Endothelial cell of umbilical vein (primary cell): ENCODE measurements around the gene RBBP5. TPM values are rescaled to one million over a fixed set of nuclear protein-coding genes. Genes with fewer than 3 reads are reported as not detected.

Source experiments
- BruUV-seq: library from RNA; stranded (reverse); fragments of 400-500 nt; replicated peaks from 2 replicates; lab custom pipeline; 2021; lab: Mats Ljungman, UMichigan
- CTCF ChIA-PET: fragments of 300-600, 350-600 bp; sonication (Branson Sonifier 250); formaldehyde crosslinking; loops from one replicate; lab custom pipeline; 2021; ENCODE audit warnings: antibody characterized with exemption, inconsistent platforms; lab: Charles Lee
- POLR2A ChIA-PET: fragments of 300-600, 350-600 bp; sonication (Branson Sonifier 250); formaldehyde crosslinking; loops from one replicate; lab custom pipeline; 2021; ENCODE audit warnings: antibody characterized with exemption, inconsistent platforms; lab: Charles Lee
- DNase-seq: peaks from one replicate; pipeline ENCODE4 v3.0.0-alpha.2; 2011; ENCODE audit warnings: low read depth, low spot score
- FAIRE-seq: peaks from 2 replicates; lab custom pipeline; 2011; peaks lifted over from hg19 to GRCh38; lab: Jason Lieb, UNC
- H2AFZ ChIP-seq: 2 replicates; pipeline ENCODE4 v1.6.0; 2012; ENCODE audit warnings: low read depth, low read length, control low read depth, inconsistent platforms
- H3K27ac ChIP-seq: 2 replicates; pipeline ENCODE4 v1.5.1; 2011; ENCODE audit warnings: low read depth, mild to moderate bottlenecking, control low read depth, low read length, moderate library complexity; ENCODE audit not compliant: insufficient read depth
- H3K27me3 ChIP-seq, 2 experiments: 2 replicates each; pipeline versions ENCODE4 v1.6.0 to v1.6.1; 2011; ENCODE audit warnings: low read length in 2 of 2, mixed read lengths in 1 of 2; ENCODE audit not compliant: control insufficient read depth in 2 of 2, insufficient read depth in 2 of 2
- H3K36me3 ChIP-seq, 2 experiments: 2 replicates in 1 of 2; 3 replicates in 1 of 2; pipeline ENCODE4 v1.5.1; 2011; ENCODE audit warnings: low read length in 2 of 2, mild to moderate bottlenecking in 1 of 2, moderate library complexity in 1 of 2; ENCODE audit not compliant: control insufficient read depth in 2 of 2, insufficient read depth in 2 of 2; ENCODE audit errors: extremely low read depth in 1 of 2
- H3K4me1 ChIP-seq: 3 replicates; pipeline ENCODE4 v1.5.1; 2011; ENCODE audit warnings: mild to moderate bottlenecking, low read length; ENCODE audit not compliant: control insufficient read depth, insufficient read depth; ENCODE audit errors: extremely low read depth
- H3K4me2 ChIP-seq: 2 replicates; pipeline ENCODE4 v1.6.1; 2011; ENCODE audit warnings: low read length, control low read depth, mixed read lengths; ENCODE audit not compliant: insufficient read depth
- H3K4me3 ChIP-seq, 3 experiments: fragments of 200-600 bp in 1 of 3; sonication (generic), shearing (Covaris generic) in 1 of 3; replicated peaks in 1 of 3; 2 replicates each; pipeline ENCODE4 v1.5.1; 2011 to 2016; ENCODE audit warnings: control low read depth in 3 of 3, low read length in 3 of 3, mild to moderate bottlenecking in 2 of 3, inconsistent platforms in 1 of 3, low read depth in 1 of 3, moderate library complexity in 1 of 3; ENCODE audit not compliant: insufficient read depth in 1 of 3
- H3K79me2 ChIP-seq: 2 replicates; pipeline ENCODE4 v1.6.0; 2012; ENCODE audit warnings: low read length, inconsistent platforms; ENCODE audit not compliant: control insufficient read depth, insufficient read depth
- H3K9ac ChIP-seq: replicated peaks from 2 replicates; pipeline ENCODE3; 2011; ENCODE audit warnings: low read length, control low read depth; ENCODE audit not compliant: insufficient read depth; ENCODE audit errors: extremely low read depth
- H3K9me1 ChIP-seq: replicated peaks from 3 replicates; pipeline ENCODE4 v1.6.0; 2011; ENCODE audit warnings: mild to moderate bottlenecking, low read length; ENCODE audit not compliant: control insufficient read depth, insufficient read depth; ENCODE audit errors: extremely low read depth
- H3K9me3 ChIP-seq: replicated peaks from 2 replicates; pipeline ENCODE4 v1.5.1; 2012; ENCODE audit warnings: low read length, inconsistent platforms; ENCODE audit not compliant: control insufficient read depth, insufficient read depth
- H4K20me1 ChIP-seq: replicated peaks from 2 replicates; pipeline ENCODE3; 2011; ENCODE audit warnings: mild to moderate bottlenecking, low read length; ENCODE audit not compliant: control insufficient read depth, insufficient read depth; ENCODE audit errors: extremely low read depth
- GATA2 ChIP-seq: IDR thresholded peaks from 2 replicates; pipeline ENCODE4 v1.7.0; 2011; ENCODE audit warnings: low read depth, mild to moderate bottlenecking, moderate library complexity, mixed read lengths, low read length; ENCODE audit not compliant: insufficient read length, insufficient read depth
- JUN ChIP-seq: IDR thresholded peaks from 2 replicates; pipeline ENCODE4 v1.6.1; 2011; ENCODE audit warnings: borderline replicate concordance, low read depth; ENCODE audit not compliant: insufficient read length, insufficient read depth
- POLR2A ChIP-seq: IDR thresholded peaks from 2 replicates; pipeline ENCODE4 v1.6.1; 2012; ENCODE audit warnings: low read depth, mild to moderate bottlenecking, control low read depth, low read length
- dilution Hi-C: fragments of 300-500 bp; cut with MboI; formaldehyde crosslinking; loops from one replicate; pipeline ENCODE4 v1.15.0; 2019; ENCODE audit warnings: low sequenced_read_pairs; ENCODE audit not compliant: extremely low pct_ligation_motif_present
- intact Hi-C: fragments of 100-400 bp; cut with micrococcal nuclease; formaldehyde crosslinking; loops from one replicate; pipeline ENCODE4 v1.10.0; 2022
- polyA plus RNA-seq, 4 experiments: library from polyadenylated mRNA; depleted of rRNA in 3 of 4; stranded (reverse) in 3 of 4; unstranded in 1 of 4; fragments of >200 nt; gene quantifications; 2 replicates each; pipeline versions ENCODE4 v1.2.1 to v1.2.3, GENCODE V29; 2011 to 2012; ENCODE audit warnings: missing spikeins in 1 of 4
- total RNA-seq: library from RNA; stranded (reverse); gene quantifications from 2 replicates; pipeline ENCODE4 v1.2.3, GENCODE V29; 2021
- TF ChIP-seq, protein P1 (sequence below), 2 donors: IDR thresholded peaks; 1 replicate in 1 of 2; 2 replicates in 1 of 2; pipeline ENCODE4 v1.5.1; 2011; ENCODE audit warnings: low read length in 2 of 2, mild to moderate bottlenecking in 2 of 2, moderate library complexity in 2 of 2, control low read depth in 1 of 2, inconsistent platforms in 1 of 2, low read depth in 1 of 2; ENCODE audit not compliant: insufficient read depth in 1 of 2; ENCODE audit errors: extremely low read depth in 1 of 2
- TF ChIP-seq, protein P2 (sequence below): IDR thresholded peaks from 2 replicates; pipeline ENCODE4 v1.6.1; 2011; ENCODE audit not compliant: insufficient read depth, insufficient read length

Gene RBBP5
- total and polyA plus RNA-seq, 2 donors (not counting 3 experiments of a cell fraction or from before 2014, with no cell fraction given), result 5.8 to 14.2 TPM

DNA sequence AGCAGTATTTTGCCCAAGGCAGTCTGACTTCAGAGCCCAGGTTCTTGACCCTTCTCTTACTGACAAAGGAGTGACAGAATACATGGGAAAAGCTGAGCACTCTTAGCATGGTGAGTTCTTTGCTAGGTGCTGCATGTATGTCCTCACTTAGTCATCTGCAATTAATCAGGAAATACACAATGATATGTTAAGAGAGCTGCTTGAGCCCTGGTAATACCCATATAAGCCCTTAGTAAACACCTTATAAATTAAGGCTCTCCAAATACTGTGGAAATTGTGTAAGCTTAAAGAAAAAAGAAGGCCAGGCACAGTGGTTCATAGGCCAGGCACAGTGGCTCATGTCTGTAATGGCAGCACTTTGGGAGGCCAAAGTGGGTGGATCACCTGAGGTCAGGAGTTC is 23.5 kb downstream of the RBBP5 start:
- BruUV-seq, result no TSS peak
- Histone ChIP-seq H3K79me2 (no peaks in the 10 kb centered on the region), H3K27ac (no peak overlapping the region), H3K9me1 (no peaks in the 10 kb centered on the region), H2AFZ (no peak overlapping the region), H3K9ac (no peak overlapping the region), H3K36me3 (peaks cover 22 to 33% of the 10 kb centered on the region in 2 experiments), H3K4me2 (no peak overlapping the region), H3K4me3 (no peak overlapping the region), H3K27me3 (no peaks in the 10 kb centered on the region), H3K4me1 (no peaks in the 10 kb centered on the region), H4K20me1 (no peaks in the 10 kb centered on the region), H3K9me3 (no peaks in the 10 kb centered on the region)
- ChIA-PET POLR2A (no interaction called here), CTCF (interaction anchor here (1.9 kb wide), 1 partner anchor 36 kb away, joined by 6 read pairs; no protein-coding TSS in a partner anchor)
- dilution Hi-C loops, result no loop called here
- DNase-seq, result no peak
- intact Hi-C loops, result no loop called here
- no peak for FAIRE-seq
- no peak for TF ChIP-seq JUN
- no peak for TF ChIP-seq POLR2A
- TF ChIP-seq, protein P1, sequence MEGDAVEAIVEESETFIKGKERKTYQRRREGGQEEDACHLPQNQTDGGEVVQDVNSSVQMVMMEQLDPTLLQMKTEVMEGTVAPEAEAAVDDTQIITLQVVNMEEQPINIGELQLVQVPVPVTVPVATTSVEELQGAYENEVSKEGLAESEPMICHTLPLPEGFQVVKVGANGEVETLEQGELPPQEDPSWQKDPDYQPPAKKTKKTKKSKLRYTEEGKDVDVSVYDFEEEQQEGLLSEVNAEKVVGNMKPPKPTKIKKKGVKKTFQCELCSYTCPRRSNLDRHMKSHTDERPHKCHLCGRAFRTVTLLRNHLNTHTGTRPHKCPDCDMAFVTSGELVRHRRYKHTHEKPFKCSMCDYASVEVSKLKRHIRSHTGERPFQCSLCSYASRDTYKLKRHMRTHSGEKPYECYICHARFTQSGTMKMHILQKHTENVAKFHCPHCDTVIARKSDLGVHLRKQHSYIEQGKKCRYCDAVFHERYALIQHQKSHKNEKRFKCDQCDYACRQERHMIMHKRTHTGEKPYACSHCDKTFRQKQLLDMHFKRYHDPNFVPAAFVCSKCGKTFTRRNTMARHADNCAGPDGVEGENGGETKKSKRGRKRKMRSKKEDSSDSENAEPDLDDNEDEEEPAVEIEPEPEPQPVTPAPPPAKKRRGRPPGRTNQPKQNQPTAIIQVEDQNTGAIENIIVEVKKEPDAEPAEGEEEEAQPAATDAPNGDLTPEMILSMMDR (IDR thresholded peaks at IDR 0.05; ENCODE audit: extremely low read depth in 1 of 2, insufficient read depth in 1 of 2, low read depth in 1 of 2, low read length in 2 of 2), result no peak

DNA sequence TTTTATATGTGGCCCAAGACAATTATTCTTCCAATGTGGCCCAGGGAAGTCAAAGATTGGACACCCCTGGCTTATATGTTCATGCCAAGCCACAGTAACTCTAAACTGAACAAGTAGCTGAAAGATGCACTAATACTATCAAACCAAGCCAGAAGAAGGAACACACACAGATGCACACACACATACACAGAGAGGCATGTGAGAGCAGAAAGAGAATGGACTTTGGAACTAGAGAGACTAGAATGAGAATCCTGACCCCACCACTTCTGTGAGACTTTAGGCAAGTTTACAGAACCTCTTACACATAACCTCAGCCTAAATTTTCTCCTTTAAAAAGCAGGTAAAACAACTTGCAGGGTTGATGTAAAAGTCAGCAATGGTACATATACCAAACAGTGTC is 26.4 kb downstream of the RBBP5 start:
- H3K79me2 ChIP-seq, result no peaks in the 10 kb centered on the region
- H4K20me1 ChIP-seq, result no peaks in the 10 kb centered on the region
- no peaks in the 10 kb centered on the region for H3K9me1 ChIP-seq
- no TSS peak for BruUV-seq
- TF ChIP-seq, protein P2, sequence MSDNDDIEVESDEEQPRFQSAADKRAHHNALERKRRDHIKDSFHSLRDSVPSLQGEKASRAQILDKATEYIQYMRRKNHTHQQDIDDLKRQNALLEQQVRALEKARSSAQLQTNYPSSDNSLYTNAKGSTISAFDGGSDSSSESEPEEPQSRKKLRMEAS, result no peak
- no peak for TF ChIP-seq GATA2
- CTCF ChIA-PET, result interaction anchor here (1.0 to 1.2 kb wide), 2 partner anchors 34 to 160 kb away, joined by 4 to 5 read pairs; no protein-coding TSS in a partner anchor
- DNase-seq (no peak), FAIRE-seq (no peak)
- intact Hi-C loops, result no loop called here
- no peak overlapping the region for H2AFZ ChIP-seq
- H3K4me2 ChIP-seq, result no peak overlapping the region
- H3K36me3 ChIP-seq, result peaks cover 20 to 28% of the 10 kb centered on the region in 2 experiments
- POLR2A ChIA-PET, result no interaction called here
- H3K4me3 ChIP-seq, result no peak overlapping the region
- no peaks in the 10 kb centered on the region for H3K4me1 ChIP-seq
- dilution Hi-C loops, result no loop called here
- no peaks in the 10 kb centered on the region for H3K9me3 ChIP-seq
- H3K27me3 ChIP-seq, result no peaks in the 10 kb centered on the region
- H3K27ac ChIP-seq, result no peak overlapping the region
- H3K9ac ChIP-seq, result no peak overlapping the region
